Coronary artery (tissue), 2 donors: ENCODE measurements around the gene RCOR3.
"Not testable (repeated sequence)": the region's sequence is repeated elsewhere in the genome, so short reads cannot be mapped to it uniquely, and the experiment has no call there.

Experiments used
- DNase-seq: peaks from one replicate; pipeline ENCODE4 v3.0.0-alpha.2; 2017; ENCODE audit warnings: low spot score
- H3K27ac ChIP-seq, 2 donors: fragments of 200-600 bp; sonication (generic); one replicate each; pipeline ENCODE4 v1.5.1; 2016 to 2019
- H3K4me3 ChIP-seq: fragments of 200-600 bp; sonication (generic); 2 replicates; pipeline ENCODE4 v1.5.1; 2016; ENCODE audit warnings: mild to moderate bottlenecking, moderate library complexity
- TF ChIP-seq, protein P1 (sequence below): fragments of 200-600 bp; sonication (generic); IDR thresholded peaks from one replicate; pipeline ENCODE4 v1.5.1; 2019; ENCODE audit warnings: antibody characterized with exemption

Gene RCOR3

DNA sequence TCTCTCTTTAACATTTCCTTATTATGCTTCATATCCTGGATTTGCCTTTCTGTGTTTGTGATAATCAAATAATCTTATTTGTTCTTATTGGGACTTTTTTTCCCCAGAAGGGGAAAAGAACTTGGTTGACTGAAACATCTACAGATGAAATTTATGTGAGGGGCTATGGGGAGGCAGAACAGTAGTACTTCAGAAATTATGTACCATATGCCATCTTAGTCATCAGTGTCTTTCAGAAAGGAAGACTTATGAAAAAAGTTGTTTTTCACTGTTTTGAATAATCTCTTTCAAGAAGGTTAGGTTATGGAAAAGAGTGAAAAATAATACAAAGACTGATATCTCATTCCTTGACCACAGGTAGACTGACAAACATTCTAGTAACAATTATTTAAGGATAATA is 37.2 kb downstream of the RCOR3 start:
- TF ChIP-seq, protein P1, sequence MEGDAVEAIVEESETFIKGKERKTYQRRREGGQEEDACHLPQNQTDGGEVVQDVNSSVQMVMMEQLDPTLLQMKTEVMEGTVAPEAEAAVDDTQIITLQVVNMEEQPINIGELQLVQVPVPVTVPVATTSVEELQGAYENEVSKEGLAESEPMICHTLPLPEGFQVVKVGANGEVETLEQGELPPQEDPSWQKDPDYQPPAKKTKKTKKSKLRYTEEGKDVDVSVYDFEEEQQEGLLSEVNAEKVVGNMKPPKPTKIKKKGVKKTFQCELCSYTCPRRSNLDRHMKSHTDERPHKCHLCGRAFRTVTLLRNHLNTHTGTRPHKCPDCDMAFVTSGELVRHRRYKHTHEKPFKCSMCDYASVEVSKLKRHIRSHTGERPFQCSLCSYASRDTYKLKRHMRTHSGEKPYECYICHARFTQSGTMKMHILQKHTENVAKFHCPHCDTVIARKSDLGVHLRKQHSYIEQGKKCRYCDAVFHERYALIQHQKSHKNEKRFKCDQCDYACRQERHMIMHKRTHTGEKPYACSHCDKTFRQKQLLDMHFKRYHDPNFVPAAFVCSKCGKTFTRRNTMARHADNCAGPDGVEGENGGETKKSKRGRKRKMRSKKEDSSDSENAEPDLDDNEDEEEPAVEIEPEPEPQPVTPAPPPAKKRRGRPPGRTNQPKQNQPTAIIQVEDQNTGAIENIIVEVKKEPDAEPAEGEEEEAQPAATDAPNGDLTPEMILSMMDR = no peak
- H3K27ac ChIP-seq = no peak overlapping the region
- DNase-seq = no peak
- H3K4me3 ChIP-seq = no peak overlapping the region

DNA sequence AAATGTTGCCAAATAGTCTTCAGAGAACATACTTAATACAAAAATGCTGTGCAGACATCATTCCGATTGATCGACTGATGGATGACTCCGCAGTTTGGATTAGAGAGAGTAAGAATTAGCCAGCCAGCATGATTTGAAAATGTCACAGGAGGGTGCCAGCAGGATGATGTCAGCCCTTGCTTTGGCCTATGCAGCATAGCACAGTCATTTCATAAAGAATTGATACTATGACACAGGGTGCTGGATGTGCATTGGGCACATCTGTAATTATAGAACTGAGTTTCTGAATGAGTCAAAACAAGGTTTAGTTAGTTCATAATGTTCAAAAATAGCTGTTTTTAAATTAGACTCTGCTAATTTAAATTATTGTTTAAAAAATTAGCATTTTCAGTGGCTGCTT is 45.9 kb downstream of the RCOR3 start:
- DNase-seq = no peak
- H3K27ac ChIP-seq = no peak overlapping the region
- TF ChIP-seq, protein P1 = no peak
- no peak overlapping the region for H3K4me3 ChIP-seq

DNA sequence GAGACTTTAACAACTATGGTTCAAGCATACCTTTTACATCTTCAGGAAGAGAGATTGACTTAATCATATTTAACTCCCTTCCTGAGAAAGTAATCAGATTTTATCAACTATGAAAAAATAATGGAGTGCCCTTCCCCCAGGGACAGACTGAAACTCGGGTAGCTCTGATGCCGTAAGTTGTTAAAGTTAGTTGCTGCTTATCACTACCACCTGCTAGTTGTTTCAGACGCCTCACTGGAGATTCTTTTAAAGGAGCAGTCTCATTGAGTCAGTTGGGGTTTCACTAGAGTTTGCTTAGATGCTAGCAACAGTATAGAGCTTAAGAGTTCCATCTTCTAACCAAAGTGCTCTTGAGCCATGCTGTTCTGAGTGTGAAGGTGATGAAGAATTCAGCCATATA is 50.5 kb downstream of the RCOR3 start:
- no peak for DNase-seq
- TF ChIP-seq, protein P1 = no peak
- H3K27ac ChIP-seq = no peak overlapping the region
- no peak overlapping the region for H3K4me3 ChIP-seq

DNA sequence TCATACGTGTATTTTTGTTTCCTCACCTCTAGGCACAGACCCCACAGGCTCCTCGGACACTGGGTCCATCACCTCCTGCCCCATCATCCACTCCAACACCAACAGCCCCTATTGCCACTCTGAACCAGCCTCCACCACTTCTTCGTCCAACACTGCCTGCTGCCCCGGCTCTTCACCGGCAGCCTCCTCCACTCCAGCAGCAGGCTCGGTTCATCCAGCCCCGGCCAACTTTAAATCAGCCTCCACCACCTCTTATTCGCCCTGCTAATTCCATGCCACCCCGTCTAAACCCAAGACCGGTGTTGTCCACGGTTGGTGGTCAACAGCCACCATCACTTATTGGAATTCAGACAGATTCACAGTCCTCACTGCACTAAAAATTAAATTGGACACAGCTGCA is 54.2 kb downstream of the RCOR3 start:
- TF ChIP-seq, protein P1 = no peak
- no peak overlapping the region for H3K27ac ChIP-seq
- H3K4me3 ChIP-seq = no peak overlapping the region
- DNase-seq = no peak

DNA sequence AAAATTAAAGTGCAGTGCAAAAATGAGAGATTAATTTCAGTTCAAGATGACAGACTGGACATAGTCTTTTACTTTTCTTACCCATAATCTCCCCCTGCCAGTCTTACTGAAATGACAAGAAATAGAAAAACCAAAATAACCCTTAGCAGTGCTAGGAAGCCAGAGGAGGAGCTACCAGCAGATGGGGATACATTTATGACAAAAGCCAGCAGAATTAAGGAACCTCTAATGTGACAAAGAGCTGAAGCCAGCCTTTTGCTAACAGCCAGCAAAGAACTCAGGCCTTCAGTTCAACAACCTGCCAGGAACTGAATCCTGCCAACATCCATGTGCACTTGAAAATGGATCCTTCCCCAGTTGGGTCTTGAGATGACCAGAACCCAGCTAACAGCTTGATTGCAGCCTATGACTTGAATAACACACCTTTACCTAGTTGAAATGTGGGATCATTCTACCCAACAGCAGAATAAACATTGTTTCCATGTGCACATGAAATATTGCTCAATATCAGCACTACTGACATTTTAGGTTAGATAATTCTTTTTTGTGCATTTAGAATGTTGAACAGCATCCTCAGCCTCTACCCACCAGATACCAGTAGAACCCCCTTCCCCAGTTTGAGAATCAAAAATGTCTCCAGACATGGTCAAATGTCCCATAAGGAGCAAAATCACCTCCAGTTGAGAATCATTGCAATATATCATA is 59.6 kb downstream of the RCOR3 start:
- TF ChIP-seq, protein P1 = no peak
- DNase-seq = no peak
- Histone ChIP-seq H3K4me3 (no peak overlapping the region), H3K27ac (no peak overlapping the region)

DNA sequence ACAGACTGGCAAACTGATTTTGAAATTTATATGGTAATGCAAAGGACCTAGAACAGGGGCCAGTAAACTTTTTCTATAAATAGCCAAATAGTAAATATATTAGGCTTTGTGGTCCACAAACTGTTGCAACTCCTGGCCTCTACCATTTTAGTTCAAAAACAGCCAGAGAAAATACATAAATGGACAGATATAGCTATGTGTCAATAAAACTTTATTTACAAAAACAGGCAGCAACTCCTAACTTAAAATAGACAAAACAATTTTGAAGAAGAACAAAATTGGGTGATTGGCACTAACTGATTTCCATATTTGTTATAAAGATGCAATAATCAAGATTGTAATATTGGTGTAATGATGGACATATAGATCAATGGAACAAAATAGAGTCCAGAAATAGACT is 60.7 kb downstream of the RCOR3 start:
- no peak for DNase-seq
- TF ChIP-seq, protein P1 = no peak
- Histone ChIP-seq H3K27ac (no peak overlapping the region), H3K4me3 (no peak overlapping the region)

DNA sequence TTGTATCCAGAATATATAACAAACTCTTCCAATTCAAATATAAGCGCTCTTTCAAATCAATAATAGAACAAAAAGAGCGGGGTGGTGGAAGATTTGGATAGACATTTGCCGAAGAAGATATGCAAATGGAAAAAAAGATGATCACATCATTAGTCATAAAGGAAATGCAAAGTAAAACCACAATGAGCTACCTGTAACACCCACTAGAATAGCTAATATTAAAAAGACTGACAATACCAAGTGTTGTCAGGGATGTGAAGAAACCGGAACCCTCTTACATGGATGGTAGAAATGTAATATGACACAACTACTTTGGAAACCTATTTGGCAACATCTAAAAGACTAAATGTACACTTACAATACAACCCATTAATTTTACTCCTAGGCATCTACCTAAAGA is 61.8 kb downstream of the RCOR3 start:
- Histone ChIP-seq H3K4me3 (no peak overlapping the region), H3K27ac (no peak overlapping the region)
- DNase-seq = no peak
- TF ChIP-seq, protein P1 = no peak

DNA sequence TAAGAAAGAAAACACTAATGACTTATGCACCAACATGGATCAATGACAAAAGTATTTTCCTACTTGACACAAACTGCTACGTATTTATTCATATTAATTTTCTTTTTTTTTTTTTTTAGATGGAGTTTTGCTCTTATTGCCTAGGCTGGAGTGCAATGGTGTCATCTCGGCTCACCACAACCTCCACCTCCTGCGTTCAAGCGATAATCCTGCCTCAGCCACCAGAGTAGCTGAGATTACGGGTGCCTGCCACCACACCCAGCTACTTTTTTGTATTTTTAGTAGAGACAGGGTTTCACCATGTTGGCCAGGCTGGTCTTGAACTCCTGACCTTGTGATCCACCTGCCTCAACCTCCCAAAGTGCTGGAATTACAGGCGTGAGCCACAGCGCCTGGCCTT is 62.5 kb downstream of the RCOR3 start:
- DNase-seq, H3K27ac ChIP-seq: not testable (repeated sequence)

More for the DNA sequence above, 62.5 kb downstream of the RCOR3 start:
- H3K4me3 ChIP-seq = not testable (repeated sequence)
